HL-60 (cell line): Measurements from ENCODE around the gene RBX1.

Experiments used
- DNase-seq, 2 experiments: peaks; one replicate each; pipeline ENCODE4 v3.0.0-alpha.2; 2010 to 2020; ENCODE audit warnings: low read depth in 1 of 2, low spot score in 1 of 2
- H3K27ac ChIP-seq: fragments of 250-450 bp; sonication (Bioruptor Pico); replicated peaks from 2 replicates; pipeline ENCODE4 v1.5.1; 2020; ENCODE audit warnings: mild to moderate bottlenecking, moderate library complexity
- H3K27me3 ChIP-seq: fragments of 250-450 bp; sonication (Bioruptor Pico); 2 replicates; pipeline ENCODE4 v1.5.1; 2021; ENCODE audit warnings: mild to moderate bottlenecking, moderate library complexity; ENCODE audit not compliant: insufficient read depth, poor library complexity, severe bottlenecking
- H3K4me3 ChIP-seq: replicated peaks from 2 replicates; pipeline ENCODE4 v1.5.1; 2011; ENCODE audit warnings: mild to moderate bottlenecking, control low read depth, low read length; ENCODE audit not compliant: insufficient read depth
- GABPA ChIP-seq: IDR thresholded peaks from 2 replicates; pipeline ENCODE4 v1.6.1; 2012; ENCODE audit warnings: low read depth
- POLR2AphosphoS5 ChIP-seq: IDR thresholded peaks from 2 replicates; pipeline ENCODE4 v1.6.1; 2012; ENCODE audit warnings: low read depth
- SPI1 ChIP-seq: IDR thresholded peaks from 2 replicates; pipeline ENCODE4 v1.6.1; 2012; ENCODE audit warnings: low read depth, mild to moderate bottlenecking, borderline replicate concordance
- TF ChIP-seq, protein P1 (sequence below): IDR thresholded peaks from one replicate; pipeline ENCODE4 v1.5.1; 2011; ENCODE audit warnings: low read length, control low read depth, inconsistent platforms; ENCODE audit not compliant: insufficient read depth
- TF ChIP-seq, protein P2 (sequence below): IDR thresholded peaks from 2 replicates; pipeline ENCODE4 v1.6.1; 2012; ENCODE audit warnings: low read depth; ENCODE audit not compliant: insufficient replicate concordance

Gene RBX1

DNA sequence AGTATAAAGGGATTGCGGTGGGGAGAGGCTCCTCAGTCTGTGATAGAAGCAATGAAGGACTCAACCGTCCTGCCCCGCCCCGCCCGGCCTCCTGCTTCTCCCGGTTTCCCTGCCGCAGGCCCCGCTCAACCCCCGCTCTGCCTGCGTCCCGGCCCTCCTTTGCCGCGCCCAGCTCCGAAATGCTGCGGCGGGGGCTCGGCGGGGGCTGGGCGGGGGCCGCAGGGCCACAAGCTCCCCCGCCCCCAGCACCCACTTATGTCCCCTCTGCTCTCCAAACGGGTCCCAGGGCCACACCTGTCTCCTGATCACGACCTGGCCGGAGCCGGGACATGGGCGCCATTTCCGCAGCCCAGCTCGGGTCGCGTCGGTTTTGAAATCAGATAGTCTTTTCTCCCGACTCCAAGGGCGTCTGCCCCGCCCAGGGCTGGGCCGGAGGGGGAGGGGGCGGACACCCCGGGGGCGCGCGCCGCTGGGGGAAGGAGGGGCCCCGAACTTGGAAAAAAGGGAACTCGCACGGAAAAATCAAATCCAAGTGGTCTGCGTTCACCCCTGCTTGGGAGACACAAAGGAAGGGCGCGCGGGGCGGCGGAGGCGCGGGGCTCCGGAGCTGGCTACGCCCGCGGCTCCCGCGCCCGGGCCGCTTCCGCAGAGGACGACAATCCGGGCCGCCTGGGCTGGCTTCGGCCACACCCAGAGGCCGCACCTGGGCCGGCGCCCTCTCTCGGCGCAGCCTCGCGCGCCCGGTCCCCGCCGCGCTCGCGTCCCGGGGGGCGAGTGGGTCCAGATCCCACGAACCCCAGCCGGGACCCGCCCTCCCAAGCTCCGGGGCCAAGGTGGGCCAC, 70.7 kb downstream of the RBX1 start:
- peak overlapping the region; percentile 90 for H3K27ac ChIP-seq
- TF ChIP-seq, protein P1, sequence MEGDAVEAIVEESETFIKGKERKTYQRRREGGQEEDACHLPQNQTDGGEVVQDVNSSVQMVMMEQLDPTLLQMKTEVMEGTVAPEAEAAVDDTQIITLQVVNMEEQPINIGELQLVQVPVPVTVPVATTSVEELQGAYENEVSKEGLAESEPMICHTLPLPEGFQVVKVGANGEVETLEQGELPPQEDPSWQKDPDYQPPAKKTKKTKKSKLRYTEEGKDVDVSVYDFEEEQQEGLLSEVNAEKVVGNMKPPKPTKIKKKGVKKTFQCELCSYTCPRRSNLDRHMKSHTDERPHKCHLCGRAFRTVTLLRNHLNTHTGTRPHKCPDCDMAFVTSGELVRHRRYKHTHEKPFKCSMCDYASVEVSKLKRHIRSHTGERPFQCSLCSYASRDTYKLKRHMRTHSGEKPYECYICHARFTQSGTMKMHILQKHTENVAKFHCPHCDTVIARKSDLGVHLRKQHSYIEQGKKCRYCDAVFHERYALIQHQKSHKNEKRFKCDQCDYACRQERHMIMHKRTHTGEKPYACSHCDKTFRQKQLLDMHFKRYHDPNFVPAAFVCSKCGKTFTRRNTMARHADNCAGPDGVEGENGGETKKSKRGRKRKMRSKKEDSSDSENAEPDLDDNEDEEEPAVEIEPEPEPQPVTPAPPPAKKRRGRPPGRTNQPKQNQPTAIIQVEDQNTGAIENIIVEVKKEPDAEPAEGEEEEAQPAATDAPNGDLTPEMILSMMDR = no peak
- TF ChIP-seq, protein P2, sequence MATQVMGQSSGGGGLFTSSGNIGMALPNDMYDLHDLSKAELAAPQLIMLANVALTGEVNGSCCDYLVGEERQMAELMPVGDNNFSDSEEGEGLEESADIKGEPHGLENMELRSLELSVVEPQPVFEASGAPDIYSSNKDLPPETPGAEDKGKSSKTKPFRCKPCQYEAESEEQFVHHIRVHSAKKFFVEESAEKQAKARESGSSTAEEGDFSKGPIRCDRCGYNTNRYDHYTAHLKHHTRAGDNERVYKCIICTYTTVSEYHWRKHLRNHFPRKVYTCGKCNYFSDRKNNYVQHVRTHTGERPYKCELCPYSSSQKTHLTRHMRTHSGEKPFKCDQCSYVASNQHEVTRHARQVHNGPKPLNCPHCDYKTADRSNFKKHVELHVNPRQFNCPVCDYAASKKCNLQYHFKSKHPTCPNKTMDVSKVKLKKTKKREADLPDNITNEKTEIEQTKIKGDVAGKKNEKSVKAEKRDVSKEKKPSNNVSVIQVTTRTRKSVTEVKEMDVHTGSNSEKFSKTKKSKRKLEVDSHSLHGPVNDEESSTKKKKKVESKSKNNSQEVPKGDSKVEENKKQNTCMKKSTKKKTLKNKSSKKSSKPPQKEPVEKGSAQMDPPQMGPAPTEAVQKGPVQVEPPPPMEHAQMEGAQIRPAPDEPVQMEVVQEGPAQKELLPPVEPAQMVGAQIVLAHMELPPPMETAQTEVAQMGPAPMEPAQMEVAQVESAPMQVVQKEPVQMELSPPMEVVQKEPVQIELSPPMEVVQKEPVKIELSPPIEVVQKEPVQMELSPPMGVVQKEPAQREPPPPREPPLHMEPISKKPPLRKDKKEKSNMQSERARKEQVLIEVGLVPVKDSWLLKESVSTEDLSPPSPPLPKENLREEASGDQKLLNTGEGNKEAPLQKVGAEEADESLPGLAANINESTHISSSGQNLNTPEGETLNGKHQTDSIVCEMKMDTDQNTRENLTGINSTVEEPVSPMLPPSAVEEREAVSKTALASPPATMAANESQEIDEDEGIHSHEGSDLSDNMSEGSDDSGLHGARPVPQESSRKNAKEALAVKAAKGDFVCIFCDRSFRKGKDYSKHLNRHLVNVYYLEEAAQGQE = no peak
- peak; percentile 69; the same call in 1 of the 2 replicates for TF ChIP-seq POLR2AphosphoS5
- TF ChIP-seq SPI1 = peak; percentile 60; the same call in 1 of the 2 replicates
- DNase-seq = peak; percentile 61 to 87
- H3K4me3 ChIP-seq = peak overlapping the region; percentile 60
- H3K27me3 ChIP-seq = no peaks in the 10 kb centered on the region

DNA sequence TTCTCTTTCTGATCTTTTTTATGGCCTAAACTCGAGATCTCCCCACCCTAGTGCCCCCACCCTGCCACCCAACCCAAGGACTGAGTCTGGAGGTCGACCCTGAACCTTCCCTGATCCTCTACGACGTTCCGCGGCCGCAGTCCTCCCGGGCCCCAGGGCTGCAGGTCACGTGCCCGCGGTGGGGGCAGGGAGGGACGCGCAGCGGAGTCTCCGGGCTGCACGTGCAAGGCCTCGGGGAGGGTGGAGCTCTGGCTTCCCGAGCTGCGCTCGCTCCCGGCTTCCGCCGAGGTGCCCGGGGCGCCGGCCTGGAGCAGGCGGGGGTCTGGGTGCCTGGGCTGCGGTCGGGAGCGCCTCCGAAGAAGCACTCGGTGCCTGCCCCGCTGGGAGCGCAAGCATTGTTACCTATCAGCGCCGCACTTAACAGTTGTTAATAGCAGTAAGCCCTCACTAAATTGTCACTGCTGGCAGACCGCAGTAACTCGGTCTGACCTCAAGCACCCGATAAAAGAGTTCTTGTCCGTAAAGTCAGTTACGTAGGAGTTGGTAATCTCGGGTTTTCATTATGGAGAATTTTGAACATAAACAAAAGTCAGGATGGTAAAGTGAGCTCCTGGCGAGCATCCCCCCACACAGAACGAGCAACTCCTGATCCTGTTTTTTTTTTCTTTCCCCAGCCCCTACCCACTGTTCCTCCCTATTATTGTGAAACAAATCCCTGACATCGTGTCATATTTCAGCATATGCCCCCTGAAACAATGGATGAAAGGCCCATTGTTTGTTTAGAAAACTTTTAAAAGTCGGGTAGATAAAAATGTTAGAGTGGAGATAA, 71.5 kb downstream of the RBX1 start:
- Histone ChIP-seq H3K27me3 (no peaks in the 10 kb centered on the region), H3K4me3 (peak overlapping the region; percentile 60), H3K27ac (peak overlapping the region; percentile 90)
- DNase-seq = peak; percentile 90 to 96
- TF ChIP-seq GABPA (peak; percentile 42), POLR2AphosphoS5 (peak; percentile 84), SPI1 (no peak)
- TF ChIP-seq, protein P1 = no peak
- TF ChIP-seq, protein P2 = peak; percentile 44
